Mucosa of descending colon (tissue), 3 donors: ENCODE measurements around the gene CSNK2A2. TPM values are rescaled to one million over a fixed set of nuclear protein-coding genes. Genes with fewer than 3 reads are reported as not detected.

ENCODE experiments used
- ATAC-seq: fragments of 200-7000 bp; cut with Tn5 transposase; one replicate; pipeline ENCODE4 v1.9.1; 2020; ENCODE audit warnings: mild to moderate bottlenecking, moderate library complexity
- DNase-seq, 3 donors: peaks; one replicate each; pipeline ENCODE4 v3.0.0-alpha.2; 2020
- H3K36me3 ChIP-seq: fragments of 200-600 bp; one replicate; pipeline ENCODE4 v1.8.0; 2021; ENCODE audit warnings: low read depth, mild to moderate bottlenecking
- H3K4me1 ChIP-seq: fragments of 200-600 bp; one replicate; pipeline ENCODE4 v1.8.0; 2021; ENCODE audit warnings: low read depth, mild to moderate bottlenecking
- H3K4me3 ChIP-seq: fragments of 200-600 bp; one replicate; pipeline ENCODE4 v1.8.0; 2021; ENCODE audit warnings: mild to moderate bottlenecking
- H3K9me3 ChIP-seq: fragments of 200-600 bp; one replicate; pipeline ENCODE4 v1.8.0; 2021; ENCODE audit warnings: mild to moderate bottlenecking
- CTCF ChIP-seq: fragments of 200-600 bp; IDR thresholded peaks from one replicate; pipeline ENCODE4 v1.8.0; 2022; ENCODE audit warnings: antibody characterized with exemption, mild to moderate bottlenecking
- intact Hi-C, 2 donors: fragments of 100-400 bp; cut with DNase I in 1 of 2; cut with micrococcal nuclease in 1 of 2; formaldehyde crosslinking; loops; one replicate each; pipeline versions ENCODE4 v1.11.0 to v1.11.1; 2022; cut with DNase I, micrococcal nuclease
- total RNA-seq, 3 donors: library from RNA; stranded (reverse); fragmentation: NEBNext Ultra II Directional in 2 of 3; extraction: Animal tissue kit (Norgen Biotek cat#: 25700) in 2 of 3; gene quantifications; one replicate each; pipeline versions ENCODE4 v1.2.1 to v1.2.4, GENCODE V29; 2021 to 2023
- donor health status: DM: no; HTN: no; CAD: no; lungs with moderate emphysema.
- donor health status: DM: no; HTN: no; CAD: no.
- donor health status: DM: no; HTN: yes; CAD: no.

Gene CSNK2A2
- total RNA-seq, 3 donors from 2014 or later: 45.5 to 79.1 (median 52.8) TPM

- Histone ChIP-seq H3K4me3 (no peak overlapping the region), H3K4me1 (no peaks in the 10 kb centered on the region), H3K36me3 (no peaks in the 10 kb centered on the region), H3K9me3 (no peaks in the 10 kb centered on the region)
- TF ChIP-seq CTCF: no peak
- ATAC-seq (no peak), DNase-seq (no peak)
- intact Hi-C loops: no loop called here
These were observed 21.5 kb upstream of the CSNK2A2 start for GRCh38 chr16:58219432-58219831.

- ATAC-seq (no peak), DNase-seq (no peak)
- Histone ChIP-seq H3K9me3 (no peaks in the 10 kb centered on the region), H3K36me3 (no peaks in the 10 kb centered on the region), H3K4me1 (no peaks in the 10 kb centered on the region), H3K4me3 (no peak overlapping the region)
- intact Hi-C loops: no loop called here
- no peak for TF ChIP-seq CTCF
These were observed 20.9 kb upstream of the CSNK2A2 start for GRCh38 chr16:58218786-58219185.

- ATAC-seq (no peak), DNase-seq (no peak)
- TF ChIP-seq CTCF: no peak
- no peak overlapping the region for H3K4me3 ChIP-seq
- intact Hi-C loops: no loop called here
- no peaks in the 10 kb centered on the region for H3K4me1 ChIP-seq
- H3K36me3 ChIP-seq: no peaks in the 10 kb centered on the region
- H3K9me3 ChIP-seq: no peaks in the 10 kb centered on the region
These were observed 19.5 kb upstream of the CSNK2A2 start for GRCh38 chr16:58217311-58217925.

- TF ChIP-seq CTCF: no peak
- intact Hi-C loops: no loop called here
- ATAC-seq: no peak
These were observed 15.1 kb upstream of the CSNK2A2 start for GRCh38 chr16:58212824-58213655.

GRCh38 chr16:58211846-58212245, 13.9 kb upstream of the CSNK2A2 start:
- Histone ChIP-seq H3K4me3 (no peak overlapping the region), H3K9me3 (no peaks in the 10 kb centered on the region), H3K4me1 (no peaks in the 10 kb centered on the region), H3K36me3 (no peaks in the 10 kb centered on the region)
- DNase-seq: no peak
- intact Hi-C loops: no loop called here
- no peak for TF ChIP-seq CTCF
- ATAC-seq: no peak

More at GRCh38 chr16:58212824-58213655, 15.1 kb upstream of the CSNK2A2 start:
- no peak overlapping the region for H3K4me3 ChIP-seq
- no peaks in the 10 kb centered on the region for H3K9me3 ChIP-seq
- H3K36me3 ChIP-seq: no peaks in the 10 kb centered on the region
- H3K4me1 ChIP-seq: no peaks in the 10 kb centered on the region
- DNase-seq: no peak
